Suprapubic skin (tissue), 3 donors: Measurements from ENCODE around the gene EGFR.

Experiments
- CTCF ChIP-seq, 2 donors: fragments of 200-600 bp in 1 of 2; fragments of 450-650 bp in 1 of 2; sonication (generic) in 1 of 2; IDR thresholded peaks; one replicate each; pipeline ENCODE4 v1.5.1; 2016 to 2019; ENCODE audit warnings: antibody characterized with exemption in 2 of 2, mild to moderate bottlenecking in 1 of 2, moderate library complexity in 1 of 2
- POLR2AphosphoS5 ChIP-seq, 3 donors: sonication (generic); formaldehyde crosslinking; IDR thresholded peaks; one replicate each; pipeline ENCODE4 v1.6.1; 2017; ENCODE audit warnings: antibody characterized with exemption in 3 of 3

DNA sequence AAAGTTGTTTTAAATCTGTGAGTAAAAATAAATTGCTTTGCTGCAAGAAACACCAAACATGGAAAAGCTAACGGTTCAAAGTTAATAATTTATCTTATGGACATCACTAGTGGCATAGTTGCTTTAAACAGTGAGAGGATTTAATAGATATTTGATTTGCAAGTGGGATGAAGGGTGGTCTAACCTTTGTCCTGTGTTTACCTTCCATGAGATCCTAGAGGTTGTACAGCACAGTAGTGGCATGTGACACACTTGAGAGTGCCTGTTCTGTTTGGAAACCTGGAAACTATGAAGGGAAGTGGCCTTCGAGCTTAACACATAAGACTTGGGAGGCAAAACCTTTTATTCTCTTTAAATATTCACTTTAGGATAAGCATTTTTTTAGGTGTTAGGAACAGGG is 16.0 kb downstream of the EGFR start:
- TF ChIP-seq CTCF (IDR thresholded peaks at IDR 0.05), result no peak
- TF ChIP-seq POLR2AphosphoS5 (IDR thresholded peaks at IDR 0.05), result no peak
